ENCODE data around the gene PCID2. TPM values are rescaled to one million over a fixed set of nuclear protein-coding genes. Genes with fewer than 3 reads are reported as not detected.

PCID2 gene
- total and polyA plus RNA-seq, 8 donors, result 17.3 to 33.9 (median 21.0) TPM

DNA sequence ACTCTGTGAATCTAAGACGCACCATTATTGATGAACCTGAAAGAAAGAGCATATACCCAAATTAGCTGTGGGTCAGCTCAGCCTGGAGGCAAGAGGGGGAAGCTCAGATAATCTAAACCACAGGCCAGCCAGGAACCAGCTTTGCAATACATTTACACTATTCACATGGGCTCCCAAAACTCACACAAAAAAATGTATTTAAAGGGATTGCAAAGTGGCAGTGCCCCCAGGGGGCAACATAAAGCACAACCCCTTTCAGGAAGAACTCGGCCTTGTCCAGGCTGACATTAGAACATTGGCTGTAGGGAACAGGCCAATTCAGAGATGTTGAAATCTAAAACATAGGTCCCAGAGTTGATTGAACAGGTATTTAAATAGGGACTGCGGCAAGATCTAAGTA is 53.3 kb downstream of the PCID2 start:
- no peak overlapping the region for H3K4me3 ChIP-seq
- FAIRE-seq, result no peak
- no peaks in the 10 kb centered on the region for H3K27me3 ChIP-seq
- WGBS, 2 donors, result 88 to 94% methylated on average over 3 of the region's 3 CpGs
- no peaks in the 10 kb centered on the region for H3K36me3 ChIP-seq
- H3K4me1 ChIP-seq, result peaks cover 0 to 7% (median 5%) of the 10 kb centered on the region in 3 donors
- intact Hi-C loops (cut with DNase I), result no loop called here
- no peaks in the 10 kb centered on the region for H3K9me3 ChIP-seq
- no peak for DNase-seq
- TF ChIP-seq, protein P1, sequence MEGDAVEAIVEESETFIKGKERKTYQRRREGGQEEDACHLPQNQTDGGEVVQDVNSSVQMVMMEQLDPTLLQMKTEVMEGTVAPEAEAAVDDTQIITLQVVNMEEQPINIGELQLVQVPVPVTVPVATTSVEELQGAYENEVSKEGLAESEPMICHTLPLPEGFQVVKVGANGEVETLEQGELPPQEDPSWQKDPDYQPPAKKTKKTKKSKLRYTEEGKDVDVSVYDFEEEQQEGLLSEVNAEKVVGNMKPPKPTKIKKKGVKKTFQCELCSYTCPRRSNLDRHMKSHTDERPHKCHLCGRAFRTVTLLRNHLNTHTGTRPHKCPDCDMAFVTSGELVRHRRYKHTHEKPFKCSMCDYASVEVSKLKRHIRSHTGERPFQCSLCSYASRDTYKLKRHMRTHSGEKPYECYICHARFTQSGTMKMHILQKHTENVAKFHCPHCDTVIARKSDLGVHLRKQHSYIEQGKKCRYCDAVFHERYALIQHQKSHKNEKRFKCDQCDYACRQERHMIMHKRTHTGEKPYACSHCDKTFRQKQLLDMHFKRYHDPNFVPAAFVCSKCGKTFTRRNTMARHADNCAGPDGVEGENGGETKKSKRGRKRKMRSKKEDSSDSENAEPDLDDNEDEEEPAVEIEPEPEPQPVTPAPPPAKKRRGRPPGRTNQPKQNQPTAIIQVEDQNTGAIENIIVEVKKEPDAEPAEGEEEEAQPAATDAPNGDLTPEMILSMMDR (IDR thresholded peaks at IDR 0.05), result no peak
- no peak for ATAC-seq
- H3K27ac ChIP-seq, result no peak overlapping the region

DNA sequence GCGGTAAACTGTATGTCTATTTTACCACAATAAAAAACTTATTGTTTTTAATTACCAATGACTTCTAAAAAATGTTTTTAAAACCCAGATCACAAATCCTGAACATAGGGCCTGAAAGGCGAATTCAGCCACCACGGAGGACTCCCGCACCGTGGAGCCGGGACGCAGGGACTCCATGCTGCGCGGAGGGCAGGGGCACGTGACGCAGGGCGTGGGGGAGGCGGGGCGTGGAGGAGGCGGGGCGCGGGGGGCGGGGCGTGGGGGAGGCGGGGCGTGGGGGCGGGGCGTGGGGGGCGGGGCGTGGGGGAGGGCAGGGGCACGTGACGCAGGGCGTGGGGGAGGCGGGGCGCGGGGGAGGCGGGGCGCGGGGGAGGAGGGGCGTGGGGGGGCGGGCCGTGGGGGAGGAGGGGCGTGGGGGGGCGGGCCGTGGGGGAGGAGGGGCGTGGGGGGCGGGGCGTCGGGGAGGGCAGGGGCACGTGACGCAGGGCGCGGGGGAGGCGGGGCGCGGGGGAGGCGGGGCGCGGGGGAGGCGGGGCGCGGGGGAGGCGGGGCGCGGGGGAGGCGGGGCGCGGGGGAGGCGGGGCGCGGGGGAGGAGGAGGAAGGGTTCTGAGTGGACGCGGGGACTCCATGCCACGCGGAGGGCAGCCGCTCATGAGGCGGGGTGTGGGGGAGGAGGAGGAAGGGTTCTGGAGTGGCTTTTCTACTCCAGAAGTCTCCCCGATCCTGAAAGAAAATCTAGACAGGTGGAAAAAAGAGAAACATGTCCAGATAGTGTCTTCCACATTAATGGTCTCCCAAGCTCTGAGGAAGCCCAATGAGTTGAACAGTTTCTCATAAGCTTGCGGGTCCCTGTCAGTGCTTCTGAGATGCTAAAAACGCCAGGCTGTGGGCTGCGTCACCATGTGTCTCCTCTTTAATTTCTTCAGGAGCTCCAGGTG is 54.4 kb downstream of the PCID2 start:
- FAIRE-seq (no peak), ATAC-seq (peak; percentile 80 to 88 (median 86)), DNase-seq (peak; percentile 73 to 93 (median 84))
- Histone ChIP-seq H3K36me3 (no peaks in the 10 kb centered on the region), H3K4me1 (peaks cover 0 to 7% (median 5%) of the 10 kb centered on the region in 3 donors), H3K27me3 (no peaks in the 10 kb centered on the region), H3K27ac (peak overlapping the region; percentile 60 to 84 (median 72)), H3K9me3 (no peaks in the 10 kb centered on the region), H3K4me3 (peak overlapping the region; percentile 9 to 47 (median 26))
- TF ChIP-seq, protein P1 (IDR thresholded peaks at IDR 0.05), result no peak
- 3 to 4% methylated on average over 25 to 31 of the region's 76 CpGs for WGBS, 2 donors
- intact Hi-C loops (cut with DNase I), result no loop called here

DNA sequence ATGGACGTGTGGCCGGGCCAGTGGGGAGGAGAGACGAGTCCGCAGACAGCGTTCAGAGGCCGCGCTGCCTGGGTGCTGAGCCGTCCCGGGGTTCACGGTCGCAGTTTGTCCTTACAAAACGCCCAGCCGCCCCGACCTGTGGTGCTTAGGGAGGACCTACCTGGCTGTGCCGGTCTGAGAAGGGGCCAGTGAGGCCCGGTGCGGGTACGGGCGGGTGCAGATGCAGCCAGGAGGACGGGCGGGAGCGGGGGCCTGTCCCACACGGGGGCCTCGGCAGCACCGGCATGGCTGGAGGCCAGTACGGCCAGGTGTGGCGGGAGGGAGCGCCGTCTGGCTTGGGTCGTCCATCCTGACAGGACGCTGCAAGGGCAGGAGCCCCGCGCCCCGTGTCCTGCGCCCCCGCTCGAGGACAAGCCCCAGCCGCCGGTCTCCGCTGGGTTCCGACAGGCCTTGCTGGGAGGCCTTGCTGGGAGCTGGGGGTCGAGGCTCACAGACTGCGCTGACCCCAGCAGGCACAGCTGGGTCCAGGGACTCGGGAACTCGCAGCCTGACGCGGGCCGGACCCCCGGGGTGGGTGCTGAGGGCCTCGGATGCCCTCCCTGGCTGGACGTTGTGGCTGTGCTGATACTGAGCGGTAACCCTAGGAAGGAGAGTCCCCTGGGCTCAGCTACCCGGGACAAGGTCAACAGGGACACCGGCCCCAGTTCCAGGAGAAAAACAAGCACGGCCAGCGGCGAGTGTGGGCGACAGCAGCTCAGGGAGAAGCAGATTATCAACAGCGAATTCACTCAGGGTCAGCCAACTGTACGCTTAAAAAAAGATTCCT is 55.3 kb downstream of the PCID2 start:
- H3K27me3 ChIP-seq, result no peaks in the 10 kb centered on the region
- DNase-seq (peak; percentile 48 to 90 (median 74)), ATAC-seq (peak; percentile 49 to 60 (median 54)), FAIRE-seq (no peak)
- TF ChIP-seq, protein P1 (IDR thresholded peaks at IDR 0.05), result no peak
- no peaks in the 10 kb centered on the region for H3K9me3 ChIP-seq
- intact Hi-C loops (cut with DNase I), result no loop called here
- peaks cover 0 to 7% (median 5%) of the 10 kb centered on the region in 3 donors for H3K4me1 ChIP-seq
- peak overlapping the region; percentile 60 to 84 (median 72) for H3K27ac ChIP-seq
- H3K4me3 ChIP-seq, result peak overlapping the region; percentile 9 to 47 (median 26)
- 31 to 39% methylated on average over 60 of the region's 60 CpGs for WGBS, 2 donors
- H3K36me3 ChIP-seq, result no peaks in the 10 kb centered on the region

DNA sequence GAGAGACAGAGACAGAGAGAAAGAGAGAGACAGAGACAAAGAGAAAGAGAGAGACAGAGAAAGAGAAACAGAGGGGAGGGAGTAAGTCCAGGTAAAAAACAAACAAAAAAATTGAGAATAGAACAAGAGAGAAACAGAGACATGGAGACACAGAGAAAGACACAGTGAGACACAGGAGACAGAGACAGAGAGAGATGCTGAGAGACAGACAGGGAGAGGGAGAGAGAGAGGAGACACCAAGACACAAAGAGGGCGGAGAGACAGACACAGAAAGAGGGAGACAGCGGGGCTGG is 55.8 kb downstream of the PCID2 start:
- peaks cover 0 to 7% (median 5%) of the 10 kb centered on the region in 3 donors for H3K4me1 ChIP-seq
- peak overlapping the region in 1 of 4 donors; percentile 47 for H3K4me3 ChIP-seq
- H3K27me3 ChIP-seq, result no peaks in the 10 kb centered on the region
- DNase-seq, result no peak
- ATAC-seq, result no peak
- no peak for FAIRE-seq
- intact Hi-C loops (cut with DNase I), result no loop called here
- no peaks in the 10 kb centered on the region for H3K9me3 ChIP-seq
- TF ChIP-seq, protein P1 (IDR thresholded peaks at IDR 0.05), result no peak
- no peak overlapping the region for H3K27ac ChIP-seq
- H3K36me3 ChIP-seq, result no peaks in the 10 kb centered on the region
- 75 to 83% methylated on average over 2 of the region's 2 CpGs for whole genome bisulfite sequencing, 2 donors

All from pancreas (tissue), 10 donors.